GM23338 (cell line): Measurements from ENCODE around the gene NUDT21.

Source experiments
- CREB1 ChIP-seq: fragments of 250-450 bp; sonication (Bioruptor Pico); IDR thresholded peaks from 2 replicates; pipeline ENCODE4 v1.5.0; 2020; ENCODE audit warnings: low read depth, mild to moderate bottlenecking, moderate library complexity
- CTCF ChIP-seq, 2 experiments: fragments of 200-600 bp in 1 of 2; sonication (generic) in 1 of 2; conservative IDR thresholded peaks; 2 replicates each; pipeline versions ENCODE4 v1.5.1 to v1.6.1; 2016 to 2017; ENCODE audit warnings: antibody characterized with exemption in 2 of 2, low read depth in 2 of 2, mild to moderate bottlenecking in 2 of 2, moderate library complexity in 1 of 2
- ETS1 ChIP-seq: IDR thresholded peaks from 2 replicates; pipeline ENCODE4 v1.6.1; 2016; ENCODE audit warnings: antibody characterized with exemption
- EZH2 ChIP-seq: fragments of 200-600 bp; sonication (generic); IDR thresholded peaks from one replicate; pipeline ENCODE4 v1.8.0; 2017; ENCODE audit warnings: antibody characterized with exemption, mild to moderate bottlenecking, low read depth; ENCODE audit not compliant: unreplicated experiment
- EZH2phosphoT487 ChIP-seq: fragments of 200-600 bp; sonication (generic); IDR thresholded peaks from one replicate; pipeline ENCODE4 v1.8.1; 2018; ENCODE audit warnings: antibody characterized with exemption; ENCODE audit not compliant: unreplicated experiment
- JUNB ChIP-seq: IDR thresholded peaks from one replicate; pipeline ENCODE4 v1.6.1; 2016; ENCODE audit warnings: antibody characterized with exemption; ENCODE audit not compliant: unreplicated experiment
- NANOG ChIP-seq: IDR thresholded peaks from 2 replicates; pipeline ENCODE4 v1.6.1; 2016; ENCODE audit warnings: antibody characterized with exemption, borderline replicate concordance
- POLR2AphosphoS5 ChIP-seq: IDR thresholded peaks from 2 replicates; pipeline ENCODE4 v1.6.1; 2016; ENCODE audit warnings: antibody characterized with exemption, low read depth
- STAT1 ChIP-seq: IDR thresholded peaks from one replicate; pipeline ENCODE4 v1.6.1; 2016; ENCODE audit warnings: antibody characterized with exemption; ENCODE audit not compliant: unreplicated experiment
- ZNF331 ChIP-seq: fragments of 250-450 bp; sonication (Bioruptor Pico); IDR thresholded peaks from 2 replicates; pipeline ENCODE4 v1.5.0; 2020; ENCODE audit warnings: low read depth, mild to moderate bottlenecking, moderate library complexity
- ZNF462 ChIP-seq: fragments of 250-450 bp; sonication (Bioruptor Pico); IDR thresholded peaks from 2 replicates; pipeline ENCODE4 v1.5.0; 2020; ENCODE audit warnings: mild to moderate bottlenecking, moderate library complexity
- TF ChIP-seq, protein P1 (sequence below): IDR thresholded peaks from one replicate; pipeline ENCODE4 v1.6.1; 2018; ENCODE audit warnings: antibody characterized with exemption; ENCODE audit not compliant: unreplicated experiment

DNA sequence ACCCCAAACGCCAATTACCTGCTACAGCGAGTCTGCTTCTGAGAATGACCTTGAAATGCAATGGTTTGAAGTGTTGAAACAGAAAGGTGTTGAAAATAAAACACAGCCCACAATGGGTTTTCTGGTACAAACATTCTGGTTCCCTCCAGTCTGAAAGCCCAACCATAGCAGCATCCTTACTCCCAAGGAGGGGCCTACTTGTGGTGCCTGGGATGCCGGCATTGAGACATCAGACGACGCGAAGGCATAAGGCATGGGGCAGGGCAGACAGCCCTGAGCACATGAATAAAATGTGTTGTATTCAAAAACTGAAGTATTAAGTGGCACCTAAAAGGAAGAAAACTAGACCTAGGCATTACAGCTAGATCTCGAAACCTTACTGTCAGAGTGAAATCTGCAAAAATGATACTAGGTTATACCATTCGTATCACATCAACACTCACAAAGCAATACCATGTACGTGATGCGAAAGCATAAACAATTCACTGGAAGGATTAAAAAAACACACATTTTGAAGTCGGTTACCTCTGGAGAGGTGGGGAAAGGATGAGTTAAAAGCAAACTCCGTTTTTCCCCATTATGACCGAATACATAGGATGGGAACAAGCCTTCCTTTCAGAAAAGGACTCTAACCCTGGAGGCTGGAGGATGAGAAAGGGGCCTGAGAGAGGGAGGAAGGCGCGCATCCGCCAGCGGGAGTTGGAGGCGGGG is 702 bp downstream of the NUDT21 start:
- TF ChIP-seq, protein P1, sequence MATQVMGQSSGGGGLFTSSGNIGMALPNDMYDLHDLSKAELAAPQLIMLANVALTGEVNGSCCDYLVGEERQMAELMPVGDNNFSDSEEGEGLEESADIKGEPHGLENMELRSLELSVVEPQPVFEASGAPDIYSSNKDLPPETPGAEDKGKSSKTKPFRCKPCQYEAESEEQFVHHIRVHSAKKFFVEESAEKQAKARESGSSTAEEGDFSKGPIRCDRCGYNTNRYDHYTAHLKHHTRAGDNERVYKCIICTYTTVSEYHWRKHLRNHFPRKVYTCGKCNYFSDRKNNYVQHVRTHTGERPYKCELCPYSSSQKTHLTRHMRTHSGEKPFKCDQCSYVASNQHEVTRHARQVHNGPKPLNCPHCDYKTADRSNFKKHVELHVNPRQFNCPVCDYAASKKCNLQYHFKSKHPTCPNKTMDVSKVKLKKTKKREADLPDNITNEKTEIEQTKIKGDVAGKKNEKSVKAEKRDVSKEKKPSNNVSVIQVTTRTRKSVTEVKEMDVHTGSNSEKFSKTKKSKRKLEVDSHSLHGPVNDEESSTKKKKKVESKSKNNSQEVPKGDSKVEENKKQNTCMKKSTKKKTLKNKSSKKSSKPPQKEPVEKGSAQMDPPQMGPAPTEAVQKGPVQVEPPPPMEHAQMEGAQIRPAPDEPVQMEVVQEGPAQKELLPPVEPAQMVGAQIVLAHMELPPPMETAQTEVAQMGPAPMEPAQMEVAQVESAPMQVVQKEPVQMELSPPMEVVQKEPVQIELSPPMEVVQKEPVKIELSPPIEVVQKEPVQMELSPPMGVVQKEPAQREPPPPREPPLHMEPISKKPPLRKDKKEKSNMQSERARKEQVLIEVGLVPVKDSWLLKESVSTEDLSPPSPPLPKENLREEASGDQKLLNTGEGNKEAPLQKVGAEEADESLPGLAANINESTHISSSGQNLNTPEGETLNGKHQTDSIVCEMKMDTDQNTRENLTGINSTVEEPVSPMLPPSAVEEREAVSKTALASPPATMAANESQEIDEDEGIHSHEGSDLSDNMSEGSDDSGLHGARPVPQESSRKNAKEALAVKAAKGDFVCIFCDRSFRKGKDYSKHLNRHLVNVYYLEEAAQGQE, result no peak
- TF ChIP-seq CTCF (conservative IDR thresholded peaks at IDR 0.05; ENCODE audit: low read depth in 2 of 2) (no peak), POLR2AphosphoS5 (no peak), NANOG (no peak), EZH2 (no peak), STAT1 (no peak), EZH2phosphoT487 (no peak), ZNF331 (no peak), CREB1 (CRISPR knock-in tag) (no peak), JUNB (no peak), ETS1 (no peak), ZNF462 (no peak)
